A549 (cell line): ENCODE data around the gene CFAP100. TPM values are rescaled to one million over a fixed set of nuclear protein-coding genes. Genes with fewer than 3 reads are reported as not detected.

Experiments used
- ATAC-seq, 2 experiments: fragments of 200-7000 bp in 1 of 2; fragments of >200 bp in 1 of 2; cut with Nextera tagmentation in 1 of 2; cut with Tn5 transposase in 1 of 2; 3 replicates each; pipeline versions ENCODE4 v1.8.0 to v1.9.1; 2018 to 2020; ENCODE audit warnings: mild to moderate bottlenecking in 1 of 2, moderate library complexity in 1 of 2
- CTCF ChIA-PET: fragments of 300-600 bp; sonication (Branson Sonifier 250); formaldehyde crosslinking; extraction: SDS; loops from one replicate; lab custom pipeline; 2021; ENCODE audit warnings: antibody characterized with exemption, inconsistent platforms; lab: Yijun Ruan, JAX
- POLR2A ChIA-PET: fragments of 350-600 bp; formaldehyde crosslinking; extraction: SDS; loops from one replicate; lab custom pipeline; 2021; ENCODE audit warnings: antibody characterized with exemption, inconsistent platforms; lab: Yijun Ruan, JAX
- DNase-seq, 2 experiments: peaks; one replicate each; pipeline versions ENCODE4 v3.0.0 to v3.0.0-alpha.2; 2011 to 2016; ENCODE audit warnings: low read depth in 1 of 2, low spot score in 1 of 2
- FAIRE-seq: peaks from 2 replicates; lab custom pipeline; 2011; peaks lifted over from hg19 to GRCh38; lab: Jason Lieb, UNC
- H3K27ac ChIP-seq, 2 experiments: fragments of >200 bp; sonication (Bioruptor Twin); formaldehyde crosslinking; 3 replicates each; pipeline ENCODE4 v1.5.1; 2016 to 2017
- H3K4me1 ChIP-seq: fragments of >200 bp; sonication (Bioruptor Twin); formaldehyde crosslinking; 3 replicates; pipeline ENCODE4 v1.6.1; 2016
- H3K4me2 ChIP-seq: fragments of >200 bp; sonication (Bioruptor Twin); formaldehyde crosslinking; 3 replicates; pipeline ENCODE4 v1.6.1; 2016
- H3K4me3 ChIP-seq: fragments of >200 bp; sonication (Bioruptor Twin); formaldehyde crosslinking; 3 replicates; pipeline ENCODE4 v1.5.1; 2016
- H3K9me3 ChIP-seq: fragments of >200 bp; sonication (Bioruptor Twin); formaldehyde crosslinking; 3 replicates; pipeline ENCODE4 v1.6.1; 2016
- CBX8 ChIP-seq: fragments of 200-600 bp; sonication (generic); IDR thresholded peaks from 2 replicates; pipeline ENCODE4 v1.6.1; 2016
- EHMT2 ChIP-seq: fragments of 200-600 bp; sonication (generic); IDR thresholded peaks from 2 replicates; pipeline ENCODE4 v1.6.1; 2016; ENCODE audit warnings: antibody characterized with exemption, low read depth, mild to moderate bottlenecking, moderate library complexity
- FOSL2 ChIP-seq, 2 experiments: fragments of 450-650 bp in 1 of 2; fragments of >200 bp in 1 of 2; sonication (Bioruptor Twin) in 1 of 2; formaldehyde crosslinking; IDR thresholded peaks; 2 replicates each; pipeline versions ENCODE4 v1.5.0 to v1.6.1; 2016 to 2020; ENCODE audit warnings: mild to moderate bottlenecking in 1 of 2, moderate library complexity in 1 of 2
- GATA3 ChIP-seq: IDR thresholded peaks from 2 replicates; pipeline ENCODE4 v1.6.1; 2012; ENCODE audit warnings: borderline replicate concordance
- HDAC2 ChIP-seq: fragments of 200-600 bp; sonication (generic); IDR thresholded peaks from 2 replicates; pipeline ENCODE4 v1.6.1; 2016
- HEYL ChIP-seq: fragments of 250-450 bp; sonication (Bioruptor Pico); IDR thresholded peaks from 2 replicates; pipeline ENCODE4 v1.8.0; 2021; ENCODE audit warnings: mild to moderate bottlenecking, moderate library complexity
- HOXA7 ChIP-seq: fragments of 250-450 bp; sonication (Bioruptor Pico); IDR thresholded peaks from 2 replicates; pipeline ENCODE4 v1.5.0; 2020; ENCODE audit warnings: mild to moderate bottlenecking, moderate library complexity
- MYC ChIP-seq: IDR thresholded peaks from 2 replicates; pipeline ENCODE4 v1.6.1; 2012; ENCODE audit warnings: mild to moderate bottlenecking, inconsistent platforms, low read length, improper control_type of control experiment, borderline replicate concordance
- NR3C1 ChIP-seq: fragments of >200 bp; sonication (Bioruptor Twin); formaldehyde crosslinking; IDR thresholded peaks from 3 replicates; pipeline ENCODE4 v1.6.1; 2017
- PHF8 ChIP-seq: fragments of 200-600 bp; sonication (generic); IDR thresholded peaks from 2 replicates; pipeline ENCODE4 v1.6.1; 2016; ENCODE audit warnings: low read depth, mild to moderate bottlenecking, antibody characterized with exemption, moderate library complexity, borderline replicate concordance
- POLR2A ChIP-seq: IDR thresholded peaks from 2 replicates; pipeline ENCODE4 v1.6.1; 2012; ENCODE audit warnings: mild to moderate bottlenecking, low read length
- RARB ChIP-seq: fragments of 250-450 bp; sonication (Bioruptor Pico); IDR thresholded peaks from 2 replicates; pipeline ENCODE4 v1.8.0; 2021; ENCODE audit warnings: mild to moderate bottlenecking, moderate library complexity
- SMC3 ChIP-seq: fragments of >200 bp; sonication (Bioruptor Twin); formaldehyde crosslinking; IDR thresholded peaks from 3 replicates; pipeline ENCODE4 v1.6.1; 2018; ENCODE audit warnings: inconsistent platforms
- SREBF2 ChIP-seq: fragments of 450-650 bp; IDR thresholded peaks from 2 replicates; pipeline ENCODE4 v1.6.1; 2014; ENCODE audit warnings: mild to moderate bottlenecking, moderate library complexity
- TP53 ChIP-seq: fragments of 250-450 bp; sonication (Bioruptor Pico); IDR thresholded peaks from 2 replicates; pipeline ENCODE4 v1.5.0; 2021; ENCODE audit warnings: mild to moderate bottlenecking, moderate library complexity
- WGBS: methylation state at CpG from one replicate; pipeline ENCODE4 v1.1.6; 2017; ENCODE audit errors: missing lambda C conversion rate; 5-methylcytosine and 5-hydroxymethylcytosine counted together
- polyA plus RNA-seq, 4 experiments: library from polyadenylated mRNA; depleted of rRNA in 3 of 4; stranded (reverse); fragments of >200 nt; fragmentation: RNase III in 1 of 4; extraction: RNeasy Plus Mini Kit Qiagen cat#74134 plus additional on column Dnase treatment in 1 of 4; gene quantifications; 2 replicates in 3 of 4; 3 replicates in 1 of 4; pipeline ENCODE4 v1.2.3, GENCODE V29; 2011 to 2017
- TF ChIP-seq, protein P1 (sequence below): IDR thresholded peaks from 2 replicates; pipeline ENCODE4 v1.6.1; 2012
- TF ChIP-seq, protein P2 (sequence below): fragments of >200 bp; sonication (Bioruptor Twin); formaldehyde crosslinking; IDR thresholded peaks from 3 replicates; pipeline ENCODE4 v1.5.1; 2016
- TF ChIP-seq, protein P3 (sequence below): fragments of 200-600 bp; sonication (generic); IDR thresholded peaks from 2 replicates; pipeline ENCODE4 v1.6.1; 2016; ENCODE audit warnings: antibody characterized with exemption, mild to moderate bottlenecking, moderate library complexity
- TF ChIP-seq, protein P4 (sequence below): fragments of 150-350 bp; IDR thresholded peaks from 2 replicates; pipeline ENCODE4 v1.6.1; 2014; ENCODE audit warnings: low read depth, mild to moderate bottlenecking, low read length

CFAP100 gene
- polyA plus RNA-seq, 2 of the 4 experiments (the other 2 are of a cell fraction): not detected

DNA sequence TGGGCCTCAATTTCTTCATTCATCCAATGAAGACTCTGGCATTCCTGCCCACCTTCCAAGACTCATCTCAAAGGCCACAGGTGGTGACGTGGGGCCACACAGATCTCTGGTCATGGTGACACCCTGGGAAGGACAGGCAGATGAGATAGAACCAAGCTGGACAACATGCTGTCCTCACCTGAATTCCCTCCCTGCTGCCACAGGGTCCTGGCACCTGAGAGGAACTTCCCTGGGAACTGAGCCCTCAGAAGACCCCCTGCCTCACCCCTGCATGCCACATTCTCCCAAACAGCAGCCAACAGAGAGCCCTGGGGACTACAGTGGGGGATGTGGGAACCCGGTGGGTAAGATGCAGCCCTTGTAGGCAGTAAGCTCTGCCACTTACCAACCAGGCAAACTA is 48.2 kb upstream of the CFAP100 start (continued):
- TF ChIP-seq CBX8 (no peak), HEYL (no peak), NR3C1 (no peak)

DNA sequence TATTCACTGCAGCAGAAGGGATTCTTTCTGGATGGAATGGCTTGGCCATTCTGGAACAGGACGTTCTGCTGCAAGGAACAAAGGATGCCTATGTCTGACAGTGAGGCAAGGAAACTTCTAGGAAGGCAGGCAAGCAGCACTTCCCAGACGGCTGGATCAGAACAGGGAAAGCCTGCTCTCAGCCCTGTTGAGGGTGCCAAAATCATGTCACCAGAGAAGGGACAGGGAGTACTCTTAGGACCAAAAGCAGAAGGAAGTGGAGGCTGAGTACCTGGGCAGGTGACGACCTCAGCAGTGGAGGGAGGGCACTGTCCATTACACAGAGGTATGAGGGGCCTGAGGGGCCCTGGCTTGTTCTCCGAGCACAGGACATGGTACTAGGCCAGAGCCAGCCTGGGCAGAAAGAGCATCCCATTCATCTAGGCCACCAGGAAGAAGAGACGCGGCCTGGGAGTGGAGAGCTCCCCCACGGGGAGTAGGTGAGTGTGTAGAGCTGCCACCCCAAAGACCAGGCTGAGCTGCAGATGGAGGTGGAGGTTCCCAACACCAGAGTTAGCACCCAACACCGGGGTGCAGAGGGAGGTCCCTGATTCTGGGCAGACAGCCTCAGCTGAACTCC is 47.1 kb upstream of the CFAP100 start:
- no peak for ATAC-seq
- no peaks in the 10 kb centered on the region for H3K9me3 ChIP-seq
- TF ChIP-seq HEYL: no peak
- TF ChIP-seq, all 56 proteins: peak for 0
- DNase-seq: no peak
- ChIA-PET POLR2A (no interaction called here), CTCF (no interaction called here)
- WGBS: 60% methylated on average over 7 of the region's 8 CpGs
- Histone ChIP-seq H3K27ac (no peak overlapping the region), H3K4me2 (no peak overlapping the region), H3K4me1 (no peaks in the 10 kb centered on the region), H3K4me3 (no peak overlapping the region)
- no peak for FAIRE-seq

DNA sequence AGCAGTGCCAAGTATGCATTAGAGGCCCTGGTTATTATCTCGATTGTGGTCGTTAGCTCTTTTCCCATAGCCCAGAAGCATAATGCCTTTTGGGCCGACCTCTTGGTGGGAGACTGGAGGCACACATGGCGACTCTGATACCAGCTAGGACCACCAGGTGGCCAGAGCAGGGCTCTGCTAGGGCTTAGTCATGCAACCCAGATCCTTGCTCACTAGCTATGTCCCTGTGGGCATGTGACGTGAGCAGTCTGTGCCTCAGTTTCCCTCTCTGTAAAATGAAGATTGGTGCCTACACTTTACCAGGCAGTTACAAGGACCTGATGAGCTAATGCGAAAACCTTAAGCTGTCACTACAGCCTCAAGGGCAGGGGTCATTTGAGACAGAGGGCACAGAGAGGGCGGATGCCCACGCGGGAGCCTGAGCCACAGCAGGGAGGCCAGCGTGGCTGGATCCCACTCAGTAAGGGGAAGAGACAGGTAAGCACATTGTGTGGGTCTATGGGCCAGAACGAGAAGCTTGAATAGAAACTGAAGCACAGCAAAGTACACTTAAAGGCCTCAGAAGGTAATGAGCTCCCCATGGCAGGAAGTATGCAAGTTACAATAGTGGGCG is 46.3 kb upstream of the CFAP100 start:
- Histone ChIP-seq H3K4me3 (no peak overlapping the region), H3K27ac (no peak overlapping the region), H3K4me1 (no peaks in the 10 kb centered on the region), H3K9me3 (no peaks in the 10 kb centered on the region), H3K4me2 (no peak overlapping the region)
- no peak for FAIRE-seq
- TF ChIP-seq PHF8 (no peak), SREBF2 (no peak), MYC (no peak), RARB (CRISPR knock-in tag) (no peak), TP53 (CRISPR knock-in tag) (no peak)
- CTCF ChIA-PET: interaction anchor here (1.6 kb wide), 1 partner anchor 215 kb away, joined by 6 read pairs; no protein-coding TSS in a partner anchor
- WGBS: 59% methylated on average over 11 of the region's 12 CpGs
- POLR2A ChIA-PET: no interaction called here
- ATAC-seq: peak in 1 of 2 experiments; percentile 60; a peak in 3 of 6 replicates
- peak in 1 of 2 experiments; percentile 13 for DNase-seq

DNA sequence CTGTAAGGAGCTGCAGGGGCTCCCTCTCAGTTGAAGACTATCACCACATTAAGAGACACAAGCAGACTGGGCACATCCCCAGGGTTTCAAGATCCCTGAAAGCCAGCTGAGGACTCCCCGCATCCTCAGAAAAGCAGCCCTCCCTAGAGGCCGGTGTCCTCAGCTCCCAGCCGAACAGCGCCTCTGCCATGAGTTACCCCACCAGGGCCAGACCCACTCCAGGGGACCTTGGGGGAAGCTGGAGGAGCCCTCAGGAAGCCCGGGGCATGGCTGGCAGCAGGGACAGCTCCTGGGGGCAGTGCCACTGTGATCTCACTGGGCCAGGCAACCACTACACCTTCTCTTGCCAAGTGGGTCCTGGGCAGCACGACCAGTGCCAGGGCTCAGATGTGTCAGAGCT is 45.6 kb upstream of the CFAP100 start:
- FAIRE-seq (no peak), ATAC-seq (no peak), DNase-seq (no peak)
- Histone ChIP-seq H3K4me2 (no peak overlapping the region), H3K4me1 (no peaks in the 10 kb centered on the region), H3K4me3 (no peak overlapping the region), H3K9me3 (no peaks in the 10 kb centered on the region), H3K27ac (no peak overlapping the region)
- CTCF ChIA-PET: interaction anchor here (1.6 kb wide), 1 partner anchor 216 kb away, joined by 6 read pairs; no protein-coding TSS in a partner anchor
- WGBS: no CpG with 5 or more reads among the region's 6 CpGs
- POLR2A ChIA-PET: no interaction called here
- TF ChIP-seq MYC: no peak
- no peak for TF ChIP-seq SMC3
- TF ChIP-seq HOXA7: no peak
- TF ChIP-seq FOSL2 (IDR thresholded peaks at IDR 0.05): no peak
- TF ChIP-seq FOSL2 (CRISPR knock-in tag; IDR thresholded peaks at IDR 0.05): no peak

DNA sequence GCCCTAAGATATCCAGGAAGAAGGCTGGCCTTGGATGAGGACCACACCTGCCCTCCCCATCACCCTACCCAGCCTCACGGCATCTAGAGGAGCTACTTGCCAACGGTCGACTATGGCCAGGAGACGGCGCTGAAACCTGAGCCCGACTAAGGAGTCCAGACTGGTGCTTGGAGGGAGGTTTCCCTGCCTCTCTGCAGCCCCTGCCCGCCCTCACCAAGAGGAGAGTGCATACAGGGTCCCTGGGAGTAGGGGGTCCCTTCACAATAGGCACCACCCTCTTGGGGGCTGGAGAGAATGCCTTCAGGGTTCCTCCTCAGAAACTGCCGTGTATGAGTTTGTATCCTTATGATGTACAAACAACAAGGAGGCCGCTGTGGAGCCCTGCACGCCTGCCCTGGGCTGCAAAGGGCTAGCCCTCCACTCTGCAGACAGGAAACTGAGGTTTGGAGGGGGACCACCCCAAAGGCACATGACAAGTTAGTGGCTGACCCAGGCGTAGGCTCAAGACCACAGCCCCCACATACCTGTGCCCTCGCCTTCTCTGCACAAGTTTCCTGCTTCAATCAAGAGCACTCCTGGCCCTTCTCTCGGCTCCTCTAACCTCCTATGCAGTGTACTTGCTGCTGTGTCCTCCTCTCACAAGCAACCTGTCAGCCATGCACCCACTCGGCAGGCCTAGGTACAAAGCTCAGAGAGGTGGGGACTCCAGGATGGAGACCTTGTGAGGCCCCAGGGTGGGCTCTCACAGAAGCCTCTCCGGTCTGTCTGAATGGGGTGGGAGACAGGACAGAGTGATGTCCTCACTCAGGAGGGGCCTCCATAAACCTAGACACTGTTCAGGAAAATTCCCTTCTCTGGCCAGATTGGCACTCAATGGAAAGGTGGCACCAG is 44.9 kb upstream of the CFAP100 start:
- Histone ChIP-seq H3K4me3 (no peak overlapping the region), H3K9me3 (no peaks in the 10 kb centered on the region), H3K4me1 (no peaks in the 10 kb centered on the region), H3K27ac (no peak overlapping the region), H3K4me2 (no peak overlapping the region)
- ATAC-seq (no peak; a peak in 1 of 6 replicates), DNase-seq (no peak), FAIRE-seq (no peak)
- ChIA-PET POLR2A (no interaction called here), CTCF (interaction anchor here (1.6 kb wide), 1 partner anchor 217 kb away, joined by 6 read pairs; no protein-coding TSS in a partner anchor)
- WGBS: 60% methylated on average over 10 of the region's 15 CpGs
- TF ChIP-seq HDAC2 (no peak), GATA3 (no peak), EHMT2 (no peak), POLR2A (no peak)
- TF ChIP-seq, protein P1, sequence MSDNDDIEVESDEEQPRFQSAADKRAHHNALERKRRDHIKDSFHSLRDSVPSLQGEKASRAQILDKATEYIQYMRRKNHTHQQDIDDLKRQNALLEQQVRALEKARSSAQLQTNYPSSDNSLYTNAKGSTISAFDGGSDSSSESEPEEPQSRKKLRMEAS: no peak
- TF ChIP-seq, protein P2, sequence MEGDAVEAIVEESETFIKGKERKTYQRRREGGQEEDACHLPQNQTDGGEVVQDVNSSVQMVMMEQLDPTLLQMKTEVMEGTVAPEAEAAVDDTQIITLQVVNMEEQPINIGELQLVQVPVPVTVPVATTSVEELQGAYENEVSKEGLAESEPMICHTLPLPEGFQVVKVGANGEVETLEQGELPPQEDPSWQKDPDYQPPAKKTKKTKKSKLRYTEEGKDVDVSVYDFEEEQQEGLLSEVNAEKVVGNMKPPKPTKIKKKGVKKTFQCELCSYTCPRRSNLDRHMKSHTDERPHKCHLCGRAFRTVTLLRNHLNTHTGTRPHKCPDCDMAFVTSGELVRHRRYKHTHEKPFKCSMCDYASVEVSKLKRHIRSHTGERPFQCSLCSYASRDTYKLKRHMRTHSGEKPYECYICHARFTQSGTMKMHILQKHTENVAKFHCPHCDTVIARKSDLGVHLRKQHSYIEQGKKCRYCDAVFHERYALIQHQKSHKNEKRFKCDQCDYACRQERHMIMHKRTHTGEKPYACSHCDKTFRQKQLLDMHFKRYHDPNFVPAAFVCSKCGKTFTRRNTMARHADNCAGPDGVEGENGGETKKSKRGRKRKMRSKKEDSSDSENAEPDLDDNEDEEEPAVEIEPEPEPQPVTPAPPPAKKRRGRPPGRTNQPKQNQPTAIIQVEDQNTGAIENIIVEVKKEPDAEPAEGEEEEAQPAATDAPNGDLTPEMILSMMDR: no peak
- TF ChIP-seq, protein P3, sequence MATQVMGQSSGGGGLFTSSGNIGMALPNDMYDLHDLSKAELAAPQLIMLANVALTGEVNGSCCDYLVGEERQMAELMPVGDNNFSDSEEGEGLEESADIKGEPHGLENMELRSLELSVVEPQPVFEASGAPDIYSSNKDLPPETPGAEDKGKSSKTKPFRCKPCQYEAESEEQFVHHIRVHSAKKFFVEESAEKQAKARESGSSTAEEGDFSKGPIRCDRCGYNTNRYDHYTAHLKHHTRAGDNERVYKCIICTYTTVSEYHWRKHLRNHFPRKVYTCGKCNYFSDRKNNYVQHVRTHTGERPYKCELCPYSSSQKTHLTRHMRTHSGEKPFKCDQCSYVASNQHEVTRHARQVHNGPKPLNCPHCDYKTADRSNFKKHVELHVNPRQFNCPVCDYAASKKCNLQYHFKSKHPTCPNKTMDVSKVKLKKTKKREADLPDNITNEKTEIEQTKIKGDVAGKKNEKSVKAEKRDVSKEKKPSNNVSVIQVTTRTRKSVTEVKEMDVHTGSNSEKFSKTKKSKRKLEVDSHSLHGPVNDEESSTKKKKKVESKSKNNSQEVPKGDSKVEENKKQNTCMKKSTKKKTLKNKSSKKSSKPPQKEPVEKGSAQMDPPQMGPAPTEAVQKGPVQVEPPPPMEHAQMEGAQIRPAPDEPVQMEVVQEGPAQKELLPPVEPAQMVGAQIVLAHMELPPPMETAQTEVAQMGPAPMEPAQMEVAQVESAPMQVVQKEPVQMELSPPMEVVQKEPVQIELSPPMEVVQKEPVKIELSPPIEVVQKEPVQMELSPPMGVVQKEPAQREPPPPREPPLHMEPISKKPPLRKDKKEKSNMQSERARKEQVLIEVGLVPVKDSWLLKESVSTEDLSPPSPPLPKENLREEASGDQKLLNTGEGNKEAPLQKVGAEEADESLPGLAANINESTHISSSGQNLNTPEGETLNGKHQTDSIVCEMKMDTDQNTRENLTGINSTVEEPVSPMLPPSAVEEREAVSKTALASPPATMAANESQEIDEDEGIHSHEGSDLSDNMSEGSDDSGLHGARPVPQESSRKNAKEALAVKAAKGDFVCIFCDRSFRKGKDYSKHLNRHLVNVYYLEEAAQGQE: no peak
- TF ChIP-seq, protein P4, sequence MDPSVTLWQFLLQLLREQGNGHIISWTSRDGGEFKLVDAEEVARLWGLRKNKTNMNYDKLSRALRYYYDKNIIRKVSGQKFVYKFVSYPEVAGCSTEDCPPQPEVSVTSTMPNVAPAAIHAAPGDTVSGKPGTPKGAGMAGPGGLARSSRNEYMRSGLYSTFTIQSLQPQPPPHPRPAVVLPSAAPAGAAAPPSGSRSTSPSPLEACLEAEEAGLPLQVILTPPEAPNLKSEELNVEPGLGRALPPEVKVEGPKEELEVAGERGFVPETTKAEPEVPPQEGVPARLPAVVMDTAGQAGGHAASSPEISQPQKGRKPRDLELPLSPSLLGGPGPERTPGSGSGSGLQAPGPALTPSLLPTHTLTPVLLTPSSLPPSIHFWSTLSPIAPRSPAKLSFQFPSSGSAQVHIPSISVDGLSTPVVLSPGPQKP: no peak
